ENCODE data around the gene CLIP2.

- TF ChIP-seq CTCF (IDR thresholded peaks at IDR 0.05) (no peak), POLR2A (IDR thresholded peaks at IDR 0.05) (no peak), POLR2AphosphoS5 (IDR thresholded peaks at IDR 0.05; ENCODE audit: insufficient read depth in 1 of 2, low read depth in 1 of 2) (no peak)
Measured at GRCh38 chr7:74334030-74334429, 44.8 kb downstream of the CLIP2 start.

Measured in vagina (tissue), 2 donors.